NCI-H526 (cell line): ENCODE measurements around the gene GNRHR.
"Not testable (repeated sequence)": the region's sequence is repeated elsewhere in the genome, so short reads cannot be mapped to it uniquely, and the experiment has no call there.

Experiments used
- DNase-seq, 2 experiments: peaks; one replicate each; lab custom pipeline; 2025; lab: John Stamatoyannopoulos, UW

GNRHR gene

DNA sequence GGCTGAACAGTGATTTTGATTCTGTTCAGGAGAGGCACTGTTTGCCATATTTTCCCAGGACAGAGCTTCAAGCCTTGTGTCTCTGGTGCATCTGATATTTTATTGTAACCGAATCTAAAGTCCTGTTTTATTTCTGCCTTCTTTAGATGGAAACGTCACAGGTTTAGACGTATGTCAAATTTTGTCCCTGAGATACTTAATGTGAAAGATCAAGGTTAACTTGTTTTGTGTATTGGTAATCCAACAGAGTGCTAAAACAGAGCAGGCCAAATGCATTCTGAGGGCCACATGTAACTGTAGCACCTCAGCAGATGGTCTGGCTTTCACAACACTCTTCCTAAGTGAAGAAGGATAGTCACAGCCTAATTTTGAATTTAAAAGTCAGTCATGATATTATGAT is at the start of gene GNRHR:
Gene GNRHR (minus strand): TSS at position 101 of the 400 bp plus-strand sequence. CDS start 53 bp downstream, at position 48.
- DNase-seq: no peak

- DNase-seq: no peak
These were observed 42.6 kb upstream of the GNRHR start for GRCh38 chr4:67796810-67797209.

GRCh38 chr4:67790721-67791120 is 36.5 kb upstream of the GNRHR start:
- no peak for DNase-seq

DNA sequence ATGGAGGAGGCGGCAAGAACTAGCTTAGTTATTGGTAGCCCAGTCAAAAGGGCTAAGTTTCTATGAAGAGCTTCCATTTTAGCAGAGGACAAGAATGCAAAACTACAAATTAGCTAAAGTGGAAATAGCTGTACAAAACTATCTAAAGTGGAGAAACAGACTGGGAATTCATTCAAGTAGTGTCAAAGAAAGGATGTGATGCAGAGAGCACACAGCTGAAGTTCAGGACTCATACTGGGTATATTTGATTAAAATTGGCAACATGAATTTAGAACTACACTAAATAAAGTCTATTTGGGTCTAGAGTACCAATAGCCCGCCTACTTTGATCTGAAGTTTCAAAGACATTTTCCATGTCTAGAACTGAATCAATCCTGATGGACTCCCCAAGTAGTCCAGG is 33.1 kb upstream of the GNRHR start:
- DNase-seq: no peak

DNA sequence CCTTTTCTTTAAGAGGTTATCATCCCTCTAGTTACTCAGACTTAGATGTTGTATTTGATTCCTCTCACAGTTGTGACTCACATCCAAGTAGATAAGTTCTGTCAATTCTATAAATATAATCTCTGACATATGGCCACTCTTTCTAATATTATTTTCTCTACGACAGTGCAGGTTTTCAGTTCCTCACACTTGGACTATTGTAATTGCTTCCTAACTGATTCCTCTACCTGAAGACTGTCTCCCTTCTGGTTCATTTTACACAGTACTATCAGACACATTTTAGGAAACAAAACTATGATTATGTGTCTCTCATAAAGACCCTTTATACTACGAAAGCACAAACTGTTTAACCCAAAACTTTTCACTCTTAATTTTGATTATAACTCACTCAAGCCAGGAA is 31.3 kb upstream of the GNRHR start:
- no peak for DNase-seq

- no peak for DNase-seq
These were observed 25.4 kb upstream of the GNRHR start for GRCh38 chr4:67779631-67780030.

DNA sequence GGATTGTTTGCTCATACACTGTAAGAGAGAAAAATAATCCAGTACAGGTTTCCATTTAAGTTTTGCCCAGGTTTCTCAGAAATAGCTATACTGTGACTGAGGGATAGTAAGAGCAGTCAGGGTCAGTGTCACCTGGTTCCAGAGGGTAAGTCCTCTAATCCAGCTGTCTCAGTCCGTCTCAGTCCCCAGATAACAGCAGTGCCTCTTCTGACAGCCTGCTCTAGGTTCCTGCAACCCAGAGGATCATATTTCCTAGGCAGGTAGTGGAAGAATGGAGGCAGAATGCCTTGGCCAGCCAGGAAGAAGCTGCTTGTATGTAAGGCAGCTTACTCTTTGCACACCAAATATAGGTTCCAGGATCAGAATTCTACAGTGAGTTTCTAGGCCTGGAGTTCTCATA is 22.6 kb upstream of the GNRHR start:
- no peak for DNase-seq

DNA sequence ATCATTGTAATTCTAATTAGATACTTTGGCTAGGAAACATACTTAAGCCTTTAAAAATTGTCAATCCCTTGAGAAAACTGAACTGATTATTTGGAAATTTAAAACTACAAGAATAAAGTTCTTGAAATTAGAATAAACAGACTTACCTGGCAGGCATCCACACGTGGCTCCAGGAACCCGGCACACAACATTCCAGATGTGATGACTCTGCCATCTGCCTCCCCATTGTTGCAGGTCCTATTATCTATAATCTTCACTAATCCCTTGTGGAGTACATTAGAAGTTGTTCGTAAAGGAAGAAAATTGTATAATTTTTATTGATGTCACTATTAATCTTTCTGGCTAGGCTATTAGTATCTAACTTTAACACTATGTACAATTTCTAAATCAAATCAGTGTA is 16.2 kb upstream of the GNRHR start:
- no peak for DNase-seq

- no peak for DNase-seq
These were observed 11.7 kb upstream of the GNRHR start for GRCh38 chr4:67765928-67766327.

GRCh38 chr4:67765401-67765800 is 11.2 kb upstream of the GNRHR start:
- DNase-seq: no peak

GRCh38 chr4:67764183-67764582 is 10.0 kb upstream of the GNRHR start:
- no peak for DNase-seq

- DNase-seq: no peak
These were observed 7.9 kb upstream of the GNRHR start for GRCh38 chr4:67762086-67762485.

DNA sequence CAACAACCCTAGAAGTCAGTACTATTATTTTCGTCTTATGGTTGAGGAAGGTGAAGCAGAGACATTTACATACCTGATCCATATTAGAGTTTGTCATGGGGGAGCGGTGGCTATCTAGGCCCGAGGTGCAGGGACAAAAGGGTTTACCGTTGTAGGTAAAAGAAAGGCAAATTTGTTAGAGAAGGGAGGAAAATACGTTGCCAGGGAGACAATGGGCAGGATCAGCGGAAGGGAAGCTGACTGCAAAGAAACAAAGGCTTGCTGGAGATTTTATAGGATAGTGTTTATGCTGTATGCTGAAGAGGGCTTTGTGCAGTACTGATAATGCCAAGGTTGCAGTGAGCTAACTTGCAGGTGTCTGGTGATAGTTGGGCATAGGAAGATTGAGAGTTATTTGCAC is 2.8 kb upstream of the GNRHR start:
- not testable (repeated sequence) for DNase-seq

GRCh38 chr4:67755974-67756373 is 1.8 kb upstream of the GNRHR start:
- DNase-seq: no peak

- DNase-seq: no peak
These were observed 2.9 kb downstream of the GNRHR start for GRCh38 chr4:67751260-67751659.

- DNase-seq: no peak
These were observed 3.5 kb downstream of the GNRHR start for GRCh38 chr4:67750691-67751090.

DNA sequence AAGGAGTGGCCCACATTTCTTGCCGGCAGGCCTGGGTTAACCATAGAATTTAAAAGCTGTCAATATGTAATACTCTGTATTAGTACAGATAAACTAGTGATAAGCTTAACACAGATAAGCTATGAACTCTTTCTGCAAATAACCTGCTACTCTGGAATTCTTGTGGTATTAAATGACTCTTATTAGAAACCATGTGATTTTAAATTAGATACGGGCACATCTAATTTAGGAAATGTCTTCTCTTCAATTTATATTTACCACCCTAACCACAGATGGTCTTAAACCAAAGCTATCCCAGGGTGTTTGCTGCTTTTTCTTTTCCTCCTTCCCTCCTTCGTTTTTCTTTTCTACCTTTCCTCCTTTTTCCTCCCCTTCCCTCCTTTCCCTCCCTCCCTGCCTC is 4.9 kb downstream of the GNRHR start:
- no peak for DNase-seq

- DNase-seq: peak in 1 of 2 experiments; percentile 29
These were observed 7.2 kb downstream of the GNRHR start for GRCh38 chr4:67746797-67747495.

DNA sequence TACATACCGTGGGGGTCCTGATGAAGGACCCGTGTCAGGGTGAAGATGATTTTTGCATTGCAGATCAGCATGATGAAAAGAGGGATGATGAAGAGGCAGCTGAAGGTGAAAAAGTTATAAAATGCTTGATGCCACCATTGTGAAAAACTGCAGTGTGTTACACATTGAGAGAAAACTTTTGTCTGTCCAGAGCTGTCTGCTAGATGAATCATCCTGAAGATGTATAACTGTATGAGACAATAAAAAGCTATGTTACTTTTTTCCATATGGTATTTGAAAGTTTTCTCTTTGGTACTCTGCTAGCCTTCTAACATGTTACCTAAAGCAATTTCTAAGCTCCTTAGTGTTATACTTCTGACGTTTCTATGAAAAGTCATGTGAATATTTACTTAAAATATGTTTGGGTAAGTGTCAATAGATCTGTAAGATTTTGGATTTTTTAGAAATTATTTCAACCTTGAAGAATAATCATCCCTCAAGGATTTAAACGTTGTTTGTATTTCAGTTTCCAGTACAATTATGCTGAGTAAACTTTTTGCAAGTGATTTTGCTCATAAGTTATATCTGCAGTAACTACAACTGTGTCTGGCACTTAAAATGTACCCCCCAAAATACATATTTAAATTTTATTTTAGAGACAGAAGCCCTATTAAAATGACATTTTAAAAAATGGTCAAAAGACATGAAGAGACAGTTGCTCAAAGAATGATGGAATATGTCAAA is 9.5 kb downstream of the GNRHR start:
- no peak for DNase-seq

GRCh38 chr4:67743194-67743593 is 11.0 kb downstream of the GNRHR start:
- DNase-seq: no peak

DNA sequence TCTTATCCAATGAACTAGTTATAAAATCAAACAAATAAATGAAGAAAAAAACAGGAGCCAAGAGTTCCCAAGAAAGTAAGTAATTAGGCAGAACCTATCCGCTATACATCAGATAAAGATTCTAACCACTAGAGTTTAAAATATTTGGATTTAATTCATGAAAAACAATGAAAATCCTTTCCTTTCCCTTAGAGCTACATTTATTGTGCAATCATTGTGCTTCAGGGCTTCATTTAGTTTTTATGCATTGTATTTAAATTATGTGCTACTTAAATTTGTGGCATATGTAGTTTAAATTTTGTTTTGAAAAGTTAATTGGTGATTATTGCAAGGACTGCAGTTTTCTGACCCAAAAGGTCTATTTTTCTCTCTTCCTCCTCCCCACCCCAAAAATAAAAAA is 17.9 kb downstream of the GNRHR start:
- no peak for DNase-seq

DNA sequence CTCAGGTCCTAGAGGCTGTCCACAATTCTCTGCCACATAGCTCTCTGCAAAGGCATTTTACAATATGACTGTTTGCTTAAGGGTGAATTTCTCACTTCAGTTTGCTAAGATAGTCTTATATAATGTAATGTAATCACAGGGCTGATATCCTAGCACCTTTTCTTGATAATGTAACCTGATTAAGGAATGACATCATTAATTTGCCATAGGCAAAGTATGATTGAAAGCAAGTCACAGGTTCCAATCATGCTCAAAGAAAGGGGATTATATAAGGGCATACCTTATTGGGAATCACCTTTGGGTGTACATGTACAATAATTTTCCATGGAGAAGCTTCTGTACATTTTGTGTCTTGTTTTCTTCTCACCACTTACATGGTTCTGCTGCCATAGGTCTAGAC is 18.9 kb downstream of the GNRHR start:
- no peak for DNase-seq

DNA sequence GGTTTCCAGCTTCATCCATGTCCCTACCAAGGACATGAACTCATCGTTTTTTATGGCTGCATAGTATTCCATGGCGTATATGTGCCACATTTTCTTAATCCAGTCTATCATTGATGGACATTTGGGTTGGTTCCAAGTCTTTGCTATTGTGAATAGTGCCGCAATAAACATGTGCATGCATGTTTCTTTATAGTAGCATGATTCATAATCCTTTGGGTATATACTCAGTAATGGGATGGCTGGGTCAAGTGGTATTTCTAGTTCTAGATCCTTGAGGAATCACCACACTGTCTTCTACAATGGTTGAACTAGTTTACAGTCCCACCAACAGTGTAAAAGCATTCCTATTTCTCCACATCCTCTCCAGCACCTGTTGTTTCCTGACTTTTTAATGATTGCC is 23.7 kb downstream of the GNRHR start:
- DNase-seq: not testable (repeated sequence)
